HG02678 (cell line): Measurements from ENCODE around the gene MFSD6.
"Not testable (repeated sequence)": the region's sequence is repeated elsewhere in the genome, so short reads cannot be mapped to it uniquely, and the experiment has no call there.

Source experiments
- ATAC-seq: cut with Tn5 transposase; IDR thresholded peaks from one replicate; pipeline ENCODE4 v1.9.1; 2021; ENCODE audit warnings: mild to moderate bottlenecking, moderate library complexity; ENCODE audit not compliant: unreplicated experiment

The MFSD6 gene

GRCh38 chr2:190407662-190408537 is at the start of gene MFSD6:
Gene MFSD6 (plus strand): TSS chr2:190408355. CDS start chr2:190436030, 27,675 bp downstream.
- ATAC-seq = peak; percentile 63

- ATAC-seq = not testable (repeated sequence)
Measured at GRCh38 chr2:190358655-190359448, 49.3 kb upstream of the MFSD6 start.

- no peak for ATAC-seq
Measured at GRCh38 chr2:190360561-190360960, 47.6 kb upstream of the MFSD6 start.

GRCh38 chr2:190360965-190361364 is 47.2 kb upstream of the MFSD6 start:
- ATAC-seq = no peak

- no peak for ATAC-seq
Measured at GRCh38 chr2:190361572-190361971, 46.6 kb upstream of the MFSD6 start.

GRCh38 chr2:190362894-190363293 is 45.3 kb upstream of the MFSD6 start:
- no peak for ATAC-seq

- no peak for ATAC-seq
Measured at GRCh38 chr2:190365499-190366204, 42.5 kb upstream of the MFSD6 start.

- no peak for ATAC-seq
Measured at GRCh38 chr2:190366248-190366753, 41.9 kb upstream of the MFSD6 start.

- no peak for ATAC-seq
Measured at GRCh38 chr2:190367091-190367490, 41.1 kb upstream of the MFSD6 start.

- ATAC-seq = no peak
Measured at GRCh38 chr2:190369635-190370034, 38.5 kb upstream of the MFSD6 start.

- ATAC-seq = no peak
Measured at GRCh38 chr2:190376083-190376482, 32.1 kb upstream of the MFSD6 start.

GRCh38 chr2:190376591-190377245 is 31.4 kb upstream of the MFSD6 start:
- ATAC-seq = no peak

- ATAC-seq = no peak
Measured at GRCh38 chr2:190378880-190379237, 29.3 kb upstream of the MFSD6 start.

- no peak for ATAC-seq
Measured at GRCh38 chr2:190379249-190379964, 28.7 kb upstream of the MFSD6 start.

- ATAC-seq = no peak
Measured at GRCh38 chr2:190380962-190381412, 27.2 kb upstream of the MFSD6 start.

- ATAC-seq = peak; percentile 83
Measured at GRCh38 chr2:190382851-190383250, 25.3 kb upstream of the MFSD6 start.

- no peak for ATAC-seq
Measured at GRCh38 chr2:190387422-190387821, 20.7 kb upstream of the MFSD6 start.

GRCh38 chr2:190396271-190396670 is 11.9 kb upstream of the MFSD6 start:
- ATAC-seq = no peak

- no peak for ATAC-seq
Measured at GRCh38 chr2:190402986-190403603, 5.1 kb upstream of the MFSD6 start.
